ENCODE data around the gene SAMD11. TPM values are rescaled to one million over a fixed set of nuclear protein-coding genes. Genes with fewer than 3 reads are reported as not detected.
A peak's percentile ranks its signal among the peaks of the same experiment; 100 is the strongest.
"Not testable (repeated sequence)": the region's sequence is repeated elsewhere in the genome, so short reads cannot be mapped to it uniquely, and the experiment has no call there.

SAMD11 gene
- total RNA-seq, 1 donor from 2014 or later, result 0.53 TPM

- TF ChIP-seq CTCF (IDR thresholded peaks at IDR 0.05; ENCODE audit: insufficient read depth, low read length, severe bottlenecking), result no peak
- H3K36me3 ChIP-seq (ENCODE audit: control insufficient read depth, insufficient read depth, low read length), result no peaks in the 10 kb centered on the region
- DNase-seq (ENCODE audit: low read depth) (no peak), FAIRE-seq (no peak)
- peaks cover 13% of the 10 kb centered on the region for H3K27me3 ChIP-seq (ENCODE audit: control insufficient read depth, insufficient read depth, low read length)
- no peak within 1 kb of the TSS for H3K4me3 ChIP-seq (ENCODE audit: low read depth, low read length)
These were observed 58.3 kb downstream of the SAMD11 start, which contains the start of gene PERM1 for GRCh38 chr1:981955-982558. TSS of gene PERM1 (minus strand) at chr1:982093. CDS start at chr1:981029, 1,064 bp downstream.

GRCh38 chr1:982765-983436 is 59.2 kb downstream of the SAMD11 start:
- peaks cover 13% of the 10 kb centered on the region for H3K27me3 ChIP-seq (ENCODE audit: control insufficient read depth, insufficient read depth, low read length)
- no peak for DNase-seq (ENCODE audit: low read depth)

GRCh38 chr1:983798-984475 is 60.2 kb downstream of the SAMD11 start:
- no peaks in the 10 kb centered on the region for H3K36me3 ChIP-seq (ENCODE audit: control insufficient read depth, insufficient read depth, low read length)
- H3K4me3 ChIP-seq (ENCODE audit: low read depth, low read length), result no peak overlapping the region
- H3K27me3 ChIP-seq (ENCODE audit: control insufficient read depth, insufficient read depth, low read length), result peaks cover 13% of the 10 kb centered on the region
- peak; percentile 87 for TF ChIP-seq CTCF (IDR thresholded peaks at IDR 0.05; ENCODE audit: insufficient read depth, low read length, severe bottlenecking)
- DNase-seq (ENCODE audit: low read depth) (no peak), FAIRE-seq (no peak)

More at GRCh38 chr1:982765-983436, 59.2 kb downstream of the SAMD11 start:
- no peak for FAIRE-seq
- no peak overlapping the region for H3K4me3 ChIP-seq (ENCODE audit: low read depth, low read length)
- no peaks in the 10 kb centered on the region for H3K36me3 ChIP-seq (ENCODE audit: control insufficient read depth, insufficient read depth, low read length)
- TF ChIP-seq CTCF (IDR thresholded peaks at IDR 0.05; ENCODE audit: insufficient read depth, low read length, severe bottlenecking), result no peak

- Histone ChIP-seq H3K4me3 (ENCODE audit: low read depth, low read length) (no peak overlapping the region), H3K27me3 (ENCODE audit: control insufficient read depth, insufficient read depth, low read length) (peaks cover 13% of the 10 kb centered on the region), H3K36me3 (ENCODE audit: control insufficient read depth, insufficient read depth, low read length) (no peaks in the 10 kb centered on the region)
- DNase-seq (ENCODE audit: low read depth) (no peak), FAIRE-seq (no peak)
- no peak for TF ChIP-seq CTCF (IDR thresholded peaks at IDR 0.05; ENCODE audit: insufficient read depth, low read length, severe bottlenecking)
These were observed 60.7 kb downstream of the SAMD11 start for GRCh38 chr1:984476-984814.

- TF ChIP-seq CTCF (IDR thresholded peaks at IDR 0.05; ENCODE audit: insufficient read depth, low read length, severe bottlenecking), result no peak
- H3K27me3 ChIP-seq (ENCODE audit: control insufficient read depth, insufficient read depth, low read length), result peaks cover 13% of the 10 kb centered on the region
- no peak for DNase-seq (ENCODE audit: low read depth)
These were observed 61.4 kb downstream of the SAMD11 start for GRCh38 chr1:985126-985525.

GRCh38 chr1:988061-988460 is 64.3 kb downstream of the SAMD11 start:
- not testable (repeated sequence) for FAIRE-seq; H3K27me3 ChIP-seq (ENCODE audit: control insufficient read depth, insufficient read depth, low read length); H3K4me3 ChIP-seq (ENCODE audit: low read depth, low read length); H3K36me3 ChIP-seq (ENCODE audit: control insufficient read depth, insufficient read depth, low read length); DNase-seq (ENCODE audit: low read depth)

More at GRCh38 chr1:985126-985525, 61.4 kb downstream of the SAMD11 start:
- Histone ChIP-seq H3K4me3 (ENCODE audit: low read depth, low read length) (no peak overlapping the region), H3K36me3 (ENCODE audit: control insufficient read depth, insufficient read depth, low read length) (no peaks in the 10 kb centered on the region)
- FAIRE-seq, result no peak

GRCh38 chr1:991275-991674 is 67.6 kb downstream of the SAMD11 start:
- not testable (repeated sequence) for FAIRE-seq; H3K4me3 ChIP-seq (ENCODE audit: low read depth, low read length); DNase-seq (ENCODE audit: low read depth); H3K36me3 ChIP-seq (ENCODE audit: control insufficient read depth, insufficient read depth, low read length); H3K27me3 ChIP-seq (ENCODE audit: control insufficient read depth, insufficient read depth, low read length)

All from bronchial epithelial cell (primary cell).